Measurements from ENCODE around the gene OR2F2.

OR2F2 gene

DNA sequence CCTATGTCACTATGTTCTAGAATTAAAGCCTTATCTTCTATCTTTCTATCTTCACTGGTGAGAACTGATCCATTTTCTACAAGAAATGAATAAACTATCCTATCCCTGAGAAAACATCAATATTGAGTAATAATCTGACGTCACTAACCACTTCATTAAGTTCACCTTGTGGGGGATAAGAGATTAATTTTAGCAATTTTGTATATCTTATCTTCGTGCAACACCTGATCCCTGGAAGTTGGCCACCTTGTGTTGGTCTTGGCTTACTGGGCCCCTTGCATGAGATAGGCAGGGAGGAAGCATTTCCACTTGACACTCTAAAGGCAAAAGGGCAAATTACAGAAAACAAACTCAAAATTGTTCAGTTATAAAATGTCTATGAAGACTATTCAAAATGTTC lies 45.0 kb downstream of the OR2F2 start:
- no peak for DNase-seq

DNA sequence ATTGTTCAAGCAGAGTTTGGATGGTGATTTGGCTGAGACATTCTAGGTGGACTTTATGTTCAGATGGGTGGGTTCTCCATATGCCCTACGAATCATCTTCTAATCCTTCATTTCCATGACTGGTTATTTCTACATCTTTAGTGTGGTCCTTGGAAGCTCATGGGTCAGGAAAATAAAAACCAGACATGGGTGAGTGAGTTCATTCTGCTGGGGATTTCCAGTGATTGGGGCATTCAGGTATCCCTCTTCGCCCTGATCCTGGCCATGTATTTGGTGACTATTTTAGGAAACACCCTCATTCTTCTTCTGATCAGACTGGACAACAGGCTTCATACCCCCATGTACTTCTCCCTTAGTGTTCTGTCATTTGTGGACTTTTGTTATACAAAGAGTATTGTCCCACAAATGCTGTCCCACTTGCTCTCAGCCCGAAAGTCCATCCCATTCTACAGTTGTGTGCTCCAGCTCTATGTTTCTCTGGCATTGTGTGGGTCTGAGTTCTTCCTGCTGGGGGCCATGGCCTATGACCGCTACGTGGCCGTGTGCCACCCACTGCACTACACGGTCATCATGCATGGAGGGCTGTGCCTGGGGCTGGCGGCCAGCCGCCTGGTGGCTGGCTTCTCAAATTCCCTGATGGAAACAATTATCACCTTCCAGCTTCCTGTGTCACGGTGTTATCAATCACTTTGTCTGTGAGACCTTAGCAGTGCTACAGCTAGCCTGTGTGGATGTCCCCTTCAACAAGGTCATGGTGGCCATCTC lies 45.9 kb downstream of the OR2F2 start:
- DNase-seq, result no peak

DNA sequence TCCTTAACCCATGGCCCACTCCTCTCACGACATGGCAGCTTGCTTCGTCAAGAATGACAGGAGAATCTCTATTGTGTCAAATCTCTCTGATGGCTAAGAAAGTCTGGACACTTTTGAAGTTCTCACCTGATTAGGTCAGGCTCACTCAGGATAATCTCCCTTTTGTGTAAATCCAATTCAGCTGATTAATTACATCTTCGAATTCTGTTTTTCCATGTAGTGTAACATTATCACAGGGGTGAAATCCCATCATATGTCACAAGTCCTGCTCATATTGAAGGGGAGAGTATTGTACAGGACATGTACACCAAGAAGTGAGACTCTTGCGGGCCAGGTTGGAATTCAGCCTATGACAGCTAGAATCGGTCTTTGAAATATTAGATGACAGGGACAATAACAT lies 48.9 kb downstream of the OR2F2 start:
- no peak for DNase-seq
